HG02623 (cell line): ENCODE results near the gene ZACN.

Source experiments
- ATAC-seq: cut with Tn5 transposase; IDR thresholded peaks from one replicate; pipeline ENCODE4 v1.9.1; 2021; ENCODE audit warnings: moderate library complexity; ENCODE audit not compliant: unreplicated experiment

ZACN gene

DNA sequence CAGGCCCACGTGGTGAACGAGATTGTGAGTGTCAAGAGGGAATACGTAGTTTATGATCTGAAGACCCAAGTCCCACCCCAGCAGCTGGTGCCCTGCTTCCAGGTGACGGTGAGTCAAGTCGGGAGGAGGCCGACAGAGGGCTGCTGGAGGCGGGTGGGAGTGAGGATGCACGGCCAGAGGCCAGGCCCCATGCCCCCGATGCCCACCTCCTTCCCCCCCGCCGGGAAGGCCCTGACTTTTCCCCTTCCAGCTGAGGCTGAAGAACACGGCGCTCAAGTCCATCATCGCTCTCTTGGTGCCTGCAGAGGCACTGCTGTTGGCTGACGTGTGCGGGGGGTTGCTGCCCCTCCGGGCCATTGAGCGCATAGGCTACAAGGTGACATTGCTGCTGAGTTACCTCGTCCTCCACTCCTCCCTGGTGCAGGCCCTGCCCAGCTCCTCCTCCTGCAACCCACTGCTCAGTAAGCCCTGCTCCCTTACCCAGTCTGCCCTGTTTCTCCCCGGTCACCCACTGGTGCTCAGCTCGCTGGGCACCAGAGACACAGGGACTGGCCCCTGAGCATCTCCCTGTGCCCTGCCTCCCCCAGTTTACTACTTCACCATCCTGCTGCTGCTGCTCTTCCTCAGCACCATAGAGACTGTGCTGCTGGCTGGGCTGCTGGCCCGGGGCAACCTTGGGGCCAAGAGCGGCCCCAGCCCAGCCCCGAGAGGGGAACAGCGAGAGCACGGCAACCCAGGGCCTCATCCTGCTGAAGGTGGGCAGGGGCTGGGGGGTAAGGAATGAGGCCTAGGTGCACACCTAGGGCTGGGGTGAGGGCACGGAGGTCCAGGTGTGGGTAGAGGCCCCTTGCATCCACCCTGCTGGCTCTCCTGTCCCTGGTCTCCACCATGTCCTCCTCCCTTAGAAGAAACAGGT lies 2.6 kb downstream of the ZACN start:
- no peak for ATAC-seq

- ATAC-seq: no peak
Observed at GRCh38 chr17:76082326-76083251, 3.6 kb downstream of the ZACN start.

GRCh38 chr17:76083536-76084182 lies 4.7 kb downstream of the ZACN start:
- ATAC-seq: no peak

DNA sequence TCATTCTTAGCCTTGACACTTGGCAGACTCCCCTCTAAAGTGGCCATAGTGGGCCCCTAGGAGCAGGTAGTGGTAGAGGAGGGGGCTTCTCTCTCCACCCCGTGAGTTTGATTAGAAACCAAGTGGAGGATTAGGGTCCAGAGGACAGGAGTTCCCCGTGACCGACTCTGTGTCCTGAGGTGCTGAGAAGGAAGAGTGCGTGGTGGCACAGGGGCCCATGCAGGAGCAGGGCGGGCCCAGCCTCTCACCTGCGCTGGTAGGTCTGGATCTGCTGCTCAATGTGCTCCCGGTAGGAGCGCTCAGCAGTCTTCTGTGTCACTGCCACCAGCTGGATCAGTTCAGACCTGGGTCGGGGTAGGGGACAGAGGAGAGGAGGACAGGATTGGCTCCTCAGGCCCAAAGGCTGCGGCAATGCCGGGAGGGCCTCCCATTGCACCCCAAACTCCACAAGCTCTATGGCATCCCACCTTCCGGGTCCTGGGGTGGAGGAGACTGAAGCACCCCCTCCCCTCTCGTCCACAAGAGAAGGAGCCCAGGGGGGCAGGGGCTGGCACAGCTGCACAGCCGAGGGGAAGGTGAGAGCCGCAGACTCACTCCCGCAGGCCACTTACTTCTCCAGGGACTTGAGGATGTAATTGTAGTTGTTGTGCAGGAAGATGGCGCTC lies 6.2 kb downstream of the ZACN start:
- ATAC-seq: no peak

- no peak for ATAC-seq
Observed at GRCh38 chr17:76085731-76086366, 6.9 kb downstream of the ZACN start.

DNA sequence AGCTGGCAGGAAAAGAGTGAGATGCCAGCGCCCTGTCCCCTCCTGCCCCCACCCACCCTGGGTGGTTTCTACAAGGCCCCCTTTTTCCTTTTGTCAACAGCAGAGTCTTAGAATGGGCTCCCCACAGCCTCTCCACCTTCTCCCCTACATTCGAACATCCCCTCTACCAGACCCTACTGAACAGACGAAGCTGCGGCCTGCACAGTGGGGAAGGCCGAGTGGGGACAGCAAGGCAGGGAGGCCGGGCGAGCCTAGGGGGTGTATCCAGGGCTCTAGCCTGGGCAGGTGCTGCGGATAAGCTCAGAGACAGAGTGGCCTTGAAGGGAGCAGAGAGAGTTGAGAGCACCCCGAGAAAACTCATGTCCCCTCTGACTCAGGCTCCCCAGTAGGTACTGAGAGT lies 7.4 kb downstream of the ZACN start:
- ATAC-seq: no peak

- no peak for ATAC-seq
Observed at GRCh38 chr17:76087531-76087930, 8.5 kb downstream of the ZACN start.

DNA sequence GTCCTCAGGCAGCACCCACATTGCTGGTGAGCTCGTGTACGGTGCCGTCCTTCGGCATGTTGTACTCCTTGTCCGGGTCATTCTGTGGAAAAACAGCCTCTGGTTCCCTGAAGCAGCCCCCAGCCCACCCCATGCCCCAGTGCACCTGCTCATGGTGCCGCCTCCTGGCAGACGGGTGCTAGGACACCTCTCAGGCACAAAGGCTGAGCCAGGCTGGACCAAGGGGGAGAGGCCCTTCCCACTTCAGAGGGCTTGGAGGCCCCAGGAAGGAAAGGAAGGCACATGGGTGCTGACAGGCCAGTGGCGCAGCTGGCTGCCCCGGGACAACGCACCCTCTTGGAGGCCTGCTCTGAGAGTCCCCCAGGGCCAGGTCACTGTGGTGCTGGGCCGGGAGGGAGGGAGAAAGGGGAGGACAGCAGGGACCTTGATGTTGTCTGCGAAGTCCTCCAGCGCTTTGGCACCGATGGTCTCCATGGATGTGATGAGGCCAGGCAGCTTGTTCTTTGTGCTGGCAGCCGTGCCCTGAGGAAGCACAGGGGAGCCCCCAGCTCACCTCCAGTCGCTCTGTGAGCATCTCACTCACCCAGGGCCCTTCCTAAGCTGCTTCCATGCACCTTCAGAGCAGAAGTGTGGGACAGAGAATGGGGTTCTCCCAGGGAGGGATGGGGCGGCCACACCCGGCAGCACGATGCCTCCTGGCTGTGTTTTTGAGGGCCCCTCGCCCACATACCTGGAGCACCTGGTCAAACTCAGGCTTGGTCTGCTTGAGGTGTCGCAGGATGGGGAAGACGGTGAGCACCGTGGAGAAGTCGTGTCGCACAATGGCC lies 9.3 kb downstream of the ZACN start:
- ATAC-seq: no peak

- ATAC-seq: no peak
Observed at GRCh38 chr17:76088868-76089576, 10.0 kb downstream of the ZACN start.

DNA sequence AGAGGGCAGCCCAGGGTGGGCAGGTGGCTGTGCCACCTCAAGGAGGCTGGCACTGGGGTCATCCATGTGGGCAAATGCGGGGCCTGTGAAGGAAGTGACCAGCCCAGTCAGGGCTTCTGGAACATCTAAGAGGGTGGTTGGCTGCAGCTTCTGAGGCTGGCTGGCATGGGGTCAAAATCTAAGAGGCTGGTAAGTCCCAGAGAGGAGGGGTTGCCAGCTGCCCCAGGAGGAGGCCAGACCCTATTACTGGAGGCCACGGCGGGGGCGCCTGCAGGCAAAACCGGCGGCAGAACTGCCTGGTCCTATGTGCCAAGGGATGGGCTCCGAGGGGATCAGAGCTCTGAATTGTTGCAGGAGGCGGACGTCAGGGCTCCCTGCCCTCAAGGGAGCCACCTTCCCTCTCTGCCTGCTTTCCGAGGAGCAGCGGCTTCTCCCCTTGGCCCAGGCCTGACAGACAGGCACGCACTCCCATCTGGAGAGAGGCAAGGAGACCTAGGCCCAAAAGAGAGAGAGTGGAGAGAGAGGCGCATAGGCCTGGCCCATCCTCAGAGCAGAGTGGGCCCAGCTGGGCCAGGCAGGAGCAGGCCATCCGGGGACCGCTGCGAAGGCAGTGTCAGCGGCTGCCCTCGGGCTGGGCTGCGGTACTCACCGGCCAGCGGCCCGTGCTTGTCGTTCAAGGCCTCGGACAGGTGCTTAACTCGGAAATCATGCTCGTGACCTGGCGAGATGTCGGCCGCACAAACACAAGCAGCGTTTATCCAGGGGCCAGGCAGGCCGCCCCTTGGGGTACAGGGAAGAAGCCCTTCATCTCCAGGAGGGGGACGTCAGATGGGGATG lies 10.9 kb downstream of the ZACN start:
- no peak for ATAC-seq

GRCh38 chr17:76090517-76091129 lies 11.6 kb downstream of the ZACN start:
- ATAC-seq: no peak

DNA sequence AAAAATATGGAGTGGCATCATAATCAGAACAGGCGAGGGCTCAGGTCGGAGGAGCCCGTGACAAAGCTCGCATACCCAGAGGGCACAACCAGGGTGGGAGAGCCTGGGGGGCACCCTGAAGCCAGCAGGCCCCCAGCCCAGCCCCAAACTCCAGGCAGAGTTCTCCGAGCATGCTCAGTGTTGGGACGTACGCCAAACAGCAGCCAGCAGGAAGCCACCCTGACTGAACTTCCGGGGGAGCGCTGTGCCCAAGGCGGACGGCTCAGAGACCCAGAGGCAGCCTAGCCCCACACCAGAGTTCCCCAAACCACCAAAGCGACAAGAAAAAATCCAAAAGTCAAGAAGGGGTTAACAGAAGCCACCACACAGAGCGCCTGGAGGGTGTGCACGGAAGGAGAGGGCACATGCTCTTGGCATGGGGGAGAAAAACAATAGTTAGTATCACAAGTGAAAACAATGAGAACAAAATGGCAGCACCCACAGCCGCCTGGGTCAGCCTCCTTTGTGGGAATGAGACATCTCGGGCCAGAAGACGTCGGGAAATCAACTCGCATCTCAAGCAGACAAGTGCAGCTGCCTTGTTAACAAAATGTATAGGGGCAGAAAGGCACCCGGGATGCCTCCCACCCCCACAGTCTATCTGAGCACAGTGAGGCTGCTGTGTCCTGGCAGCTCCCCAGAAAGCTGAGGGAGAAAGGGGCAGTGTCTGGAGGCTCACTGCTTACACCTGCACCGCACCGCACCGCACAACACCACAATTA lies 12.7 kb downstream of the ZACN start:
- no peak for ATAC-seq

- no peak for ATAC-seq
Observed at GRCh38 chr17:76092526-76093413, 13.8 kb downstream of the ZACN start.

GRCh38 chr17:76094046-76094445 lies 15.1 kb downstream of the ZACN start:
- ATAC-seq: no peak

- ATAC-seq: no peak
Observed at GRCh38 chr17:76095943-76096342, 17.0 kb downstream of the ZACN start.
